IPS-11a (cell line): Measurements from ENCODE around the gene ACSL5.
"Not testable (repeated sequence)": the region's sequence is repeated elsewhere in the genome, so short reads cannot be mapped to it uniquely, and the experiment has no call there.

ENCODE experiments used
- H3K4me3 ChIP-seq: one replicate; pipeline ENCODE4 v1.5.1; 2013; ENCODE audit warnings: low read depth, low read length, control low read depth

Gene ACSL5

DNA sequence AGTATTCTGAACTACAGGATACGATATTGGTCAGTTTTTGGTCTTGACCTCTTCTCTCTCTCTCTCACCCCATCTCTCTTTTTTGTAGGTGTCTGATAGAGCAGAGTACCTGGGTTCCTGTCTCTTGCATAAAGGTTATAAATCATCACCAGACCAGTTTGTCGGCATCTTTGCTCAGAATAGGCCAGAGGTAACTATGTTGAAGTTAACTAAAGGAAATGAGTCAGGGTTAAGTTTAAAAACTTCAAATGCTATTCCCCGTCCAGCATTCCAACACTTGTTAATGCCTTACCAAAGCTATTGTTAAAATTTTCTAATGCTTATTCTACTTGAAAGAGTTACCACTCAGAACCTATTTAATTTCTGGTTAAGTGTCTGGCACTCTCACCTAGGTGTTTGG is 30.7 kb downstream of the ACSL5 start:
- H3K4me3 ChIP-seq, result no peak overlapping the region

DNA sequence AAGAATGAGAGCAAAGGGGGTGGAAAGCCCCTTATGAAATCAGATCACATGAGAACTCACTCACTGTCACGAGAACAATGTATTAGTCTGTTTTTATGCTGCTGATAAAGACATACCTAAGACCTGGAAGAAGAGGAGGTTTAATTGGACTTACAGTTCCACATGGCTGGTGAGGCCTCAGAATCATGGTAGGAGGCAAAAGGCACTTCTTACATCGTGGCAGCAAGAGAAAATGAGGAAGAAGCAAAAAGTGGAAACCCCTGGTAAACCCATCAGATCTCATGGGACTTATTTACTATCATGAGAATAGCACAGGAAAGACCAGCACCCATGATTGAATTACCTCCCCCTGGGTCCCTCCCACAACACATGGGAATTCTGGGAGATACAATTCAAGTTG is 32.9 kb downstream of the ACSL5 start:
- H3K4me3 ChIP-seq, result not testable (repeated sequence)

- H3K4me3 ChIP-seq, result no peak overlapping the region
These were observed 33.8 kb downstream of the ACSL5 start for GRCh38 chr10:112407696-112408095.

- H3K4me3 ChIP-seq, result no peak overlapping the region
These were observed 35.4 kb downstream of the ACSL5 start for GRCh38 chr10:112409299-112409698.

GRCh38 chr10:112409755-112410154 is 35.8 kb downstream of the ACSL5 start:
- no peak overlapping the region for H3K4me3 ChIP-seq

DNA sequence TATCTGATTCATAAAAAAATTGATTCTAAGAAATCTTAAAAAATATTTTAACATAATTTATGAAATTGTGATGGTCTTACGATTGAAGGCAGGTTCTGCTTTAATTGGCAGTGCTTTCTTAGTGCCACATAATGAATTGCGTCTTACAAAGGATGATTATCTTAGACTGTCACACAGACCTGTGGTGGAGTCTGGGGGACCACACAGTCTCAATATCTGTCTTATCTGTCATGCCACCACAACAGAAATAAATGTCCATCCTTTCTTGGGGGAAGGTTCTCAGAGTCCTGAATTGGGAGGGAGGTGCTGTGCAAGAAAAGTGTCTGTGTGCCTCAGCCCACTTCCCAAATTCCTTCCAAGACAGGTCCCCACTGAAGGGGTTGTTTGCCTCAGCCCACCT is 38.8 kb downstream of the ACSL5 start:
- no peak overlapping the region for H3K4me3 ChIP-seq

GRCh38 chr10:112421731-112422130 is 47.8 kb downstream of the ACSL5 start:
- H3K4me3 ChIP-seq, result no peak overlapping the region

DNA sequence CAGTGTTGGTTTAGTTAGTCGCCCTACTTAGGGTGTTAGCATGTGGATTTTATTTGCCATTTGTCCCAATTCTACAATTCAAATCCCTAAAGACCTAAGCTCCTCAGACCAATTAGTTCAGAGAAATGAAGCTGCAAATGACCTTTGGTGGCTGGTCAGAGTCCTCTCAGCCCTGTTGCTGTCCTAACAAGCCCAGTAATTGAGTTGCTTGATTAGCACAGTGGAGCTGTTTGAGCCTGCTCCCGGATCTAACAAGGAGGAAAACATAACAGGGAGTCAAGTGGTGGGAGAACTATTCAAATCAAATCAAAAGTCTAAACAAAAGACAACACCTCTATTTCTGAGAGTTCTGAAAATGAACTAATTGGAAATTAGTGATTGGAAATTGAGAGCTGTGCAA is 50.7 kb downstream of the ACSL5 start:
- H3K4me3 ChIP-seq, result no peak overlapping the region

DNA sequence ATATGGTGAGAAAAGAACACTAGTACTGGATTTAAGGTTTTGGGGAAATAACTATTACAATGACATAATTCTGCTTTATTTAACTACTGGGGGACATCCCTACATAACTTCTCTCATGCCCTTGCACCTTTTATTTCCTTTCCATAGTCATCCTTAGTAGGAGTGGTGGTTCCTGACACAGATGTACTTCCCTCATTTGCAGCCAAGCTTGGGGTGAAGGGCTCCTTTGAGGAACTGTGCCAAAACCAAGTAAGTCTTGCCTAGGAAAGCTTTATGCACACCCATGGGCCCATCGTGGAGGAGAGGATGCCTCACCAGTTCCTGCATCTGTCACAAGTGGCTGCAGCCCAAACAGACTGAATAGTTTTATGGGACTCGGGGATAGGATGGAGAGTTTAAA is 52.2 kb downstream of the ACSL5 start:
- no peak overlapping the region for H3K4me3 ChIP-seq

DNA sequence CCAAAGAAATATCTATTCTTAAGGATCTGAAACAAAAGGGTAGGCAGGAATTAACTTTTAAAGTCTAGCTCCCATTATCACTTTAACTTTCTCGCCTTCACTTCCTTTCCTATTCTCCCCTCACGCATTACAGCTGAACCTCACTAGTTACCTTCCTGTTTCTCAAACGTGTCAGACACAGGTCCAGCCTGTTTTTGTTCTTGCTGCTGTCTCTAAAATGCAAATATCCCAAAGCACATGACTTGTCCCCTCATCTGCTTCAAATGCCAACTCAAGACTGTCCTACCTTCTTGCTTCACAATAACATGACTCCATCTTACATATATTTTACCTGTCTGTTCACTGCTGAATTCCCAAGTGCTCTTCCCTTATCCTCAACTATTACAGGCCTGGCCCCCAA is 55.2 kb downstream of the ACSL5 start:
- no peak overlapping the region for H3K4me3 ChIP-seq

DNA sequence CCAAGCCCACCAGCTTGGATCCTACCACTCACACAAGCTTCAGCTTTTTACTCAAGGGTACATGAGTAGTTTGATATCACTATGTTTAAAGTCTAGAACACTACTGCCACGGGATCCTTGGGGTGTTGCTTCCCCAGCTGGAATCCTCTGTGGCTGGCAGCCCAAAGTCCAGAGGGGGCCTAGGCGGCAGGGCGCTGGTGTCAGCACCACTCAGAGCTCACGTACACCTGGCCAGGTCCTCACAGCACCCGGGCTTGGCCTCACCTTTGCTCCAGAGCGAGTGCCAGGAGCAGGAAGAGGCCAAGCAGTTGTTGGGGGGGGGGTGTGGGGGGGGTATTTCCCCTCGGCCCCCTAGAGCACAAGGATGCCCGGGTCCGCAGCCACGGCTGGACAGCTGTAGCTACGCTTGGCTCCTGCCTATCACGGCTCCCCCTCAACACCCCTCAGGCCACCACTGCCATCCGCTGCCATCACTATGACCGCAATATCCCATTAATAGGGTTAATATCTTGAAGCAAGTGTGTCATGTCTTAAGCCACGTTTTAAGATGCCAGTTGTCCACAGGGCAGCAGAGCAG is 55.8 kb downstream of the ACSL5 start:
- no peak overlapping the region for H3K4me3 ChIP-seq

DNA sequence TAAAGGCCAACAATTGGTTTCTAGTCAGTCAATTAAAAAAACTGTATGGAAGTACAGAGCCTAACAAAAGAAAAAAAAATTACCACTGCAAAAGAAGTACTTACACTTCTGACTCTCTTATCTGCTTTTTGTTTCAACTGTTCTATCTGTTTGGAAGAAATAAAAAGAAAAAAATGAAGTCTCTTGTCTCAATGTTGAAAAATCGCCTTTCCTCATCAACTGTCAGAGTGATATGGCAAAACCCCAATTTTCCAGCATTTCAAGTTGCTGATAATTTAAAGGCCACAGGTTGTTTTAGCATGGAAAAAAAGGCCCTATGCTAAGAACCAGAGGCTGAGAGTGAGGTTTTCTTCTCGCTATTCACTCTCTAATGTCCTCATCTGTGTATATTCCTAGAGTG is 59.2 kb downstream of the ACSL5 start:
- H3K4me3 ChIP-seq, result no peak overlapping the region

- no peak overlapping the region for H3K4me3 ChIP-seq
These were observed 61.2 kb downstream of the ACSL5 start for GRCh38 chr10:112434988-112435619.

GRCh38 chr10:112438356-112438755 is 64.4 kb downstream of the ACSL5 start:
- no peak overlapping the region for H3K4me3 ChIP-seq

- no peak overlapping the region for H3K4me3 ChIP-seq
These were observed 67.6 kb downstream of the ACSL5 start for GRCh38 chr10:112441520-112441919.

GRCh38 chr10:112442063-112442462 is 68.1 kb downstream of the ACSL5 start:
- H3K4me3 ChIP-seq, result no peak overlapping the region

DNA sequence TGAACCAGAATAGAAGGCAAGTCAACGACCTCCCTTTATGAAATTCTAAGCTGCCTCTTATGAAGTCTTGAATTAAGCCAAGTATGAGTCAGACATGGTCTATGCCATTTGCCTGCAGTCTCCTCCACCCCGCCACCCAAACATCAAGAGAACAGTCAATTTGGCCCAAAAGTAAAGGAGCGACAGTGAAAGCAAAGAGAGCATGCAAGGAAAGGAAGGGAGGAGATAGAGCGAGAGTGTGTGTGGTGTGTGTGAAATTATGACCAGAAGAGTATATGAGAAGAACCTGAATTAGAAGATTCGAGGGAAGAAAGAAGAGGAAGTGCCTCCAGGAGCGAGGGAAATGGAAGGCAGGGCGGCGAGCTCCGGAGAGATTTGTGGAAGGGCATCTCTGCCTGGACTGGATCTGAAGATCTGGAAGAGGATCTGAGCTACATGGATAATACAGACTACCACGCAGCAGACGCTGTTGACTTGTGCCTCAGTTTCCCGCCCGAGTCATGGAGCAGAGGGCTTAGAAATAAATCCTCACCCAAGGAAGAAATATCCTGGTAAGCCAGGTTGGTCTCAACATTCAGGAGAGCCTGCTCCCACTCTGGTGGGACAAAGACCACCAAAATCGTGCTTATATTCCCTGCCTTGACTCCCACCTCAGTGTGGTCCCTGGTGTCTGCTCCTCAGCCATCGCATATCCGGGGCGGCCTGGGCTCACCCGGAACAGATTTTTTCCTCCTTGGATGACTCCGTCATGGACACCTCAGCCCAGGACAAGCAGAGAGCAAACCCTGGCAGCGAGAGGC is 72.3 kb downstream of the ACSL5 start:
- peak overlapping the region; percentile 100 for H3K4me3 ChIP-seq

GRCh38 chr10:112446855-112447619 is 73.1 kb downstream of the ACSL5 start, which contains the start of the genes VTI1A and ZDHHC6:
Gene VTI1A (plus strand): TSS chr10:112447215. CDS start chr10:112447374, 159 bp downstream.
Gene ZDHHC6 (minus strand): TSS chr10:112446914. CDS start chr10:112445436, 1,478 bp downstream.
- peak within 1 kb of the TSS; percentile 100 for H3K4me3 ChIP-seq

GRCh38 chr10:112447620-112447928 is 73.7 kb downstream of the ACSL5 start:
- peak overlapping the region; percentile 100 for H3K4me3 ChIP-seq

DNA sequence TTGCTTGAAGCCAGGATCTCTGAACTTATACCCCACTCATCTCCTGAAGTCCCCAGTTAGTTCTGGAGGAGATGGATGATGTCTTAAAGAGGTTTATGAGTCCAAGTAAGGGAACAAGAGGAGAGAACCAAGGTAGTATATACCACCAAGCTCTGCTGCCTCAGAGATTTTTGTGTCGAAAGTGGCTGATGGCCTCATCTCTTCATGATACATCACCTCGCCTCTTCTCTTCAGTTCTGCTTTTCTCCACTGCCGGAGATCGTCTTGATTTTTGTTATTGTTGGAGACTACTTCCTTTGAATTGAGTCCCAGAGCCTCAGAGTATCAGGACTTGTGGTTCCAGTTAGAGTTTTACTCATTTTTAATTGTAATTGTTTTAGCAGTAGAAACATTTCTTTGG is 75.0 kb downstream of the ACSL5 start:
- H3K4me3 ChIP-seq, result no peak overlapping the region
